Measurements from ENCODE around the gene PHC2.

Gene PHC2

DNA sequence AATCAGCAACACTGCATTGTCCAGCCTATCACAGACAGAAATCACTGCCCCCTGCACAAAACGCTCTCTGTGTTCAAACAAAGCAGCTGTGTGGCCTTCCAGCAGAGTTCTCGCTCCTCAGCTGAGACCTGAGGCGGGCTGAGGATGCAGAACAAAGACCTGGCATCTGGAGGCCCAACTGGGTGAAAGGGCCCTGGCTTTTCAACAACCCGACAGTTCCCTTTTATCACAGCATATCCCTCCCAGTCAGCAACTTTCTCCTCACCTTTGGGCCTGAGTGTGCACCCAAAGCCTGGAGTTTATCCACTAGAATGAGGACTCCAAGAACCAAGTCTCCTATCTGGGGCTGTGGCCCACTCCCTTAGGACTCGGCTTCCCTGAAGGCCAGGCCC lies 67.4 kb downstream of the PHC2 start:
- H3K4me3 ChIP-seq (IDR thresholded peaks at IDR 0.05; ENCODE audit: insufficient read depth, low read depth, low read length), result no peak overlapping the region
- H3K9ac ChIP-seq, result no peak overlapping the region
- no peak overlapping the region for H3K27ac ChIP-seq

DNA sequence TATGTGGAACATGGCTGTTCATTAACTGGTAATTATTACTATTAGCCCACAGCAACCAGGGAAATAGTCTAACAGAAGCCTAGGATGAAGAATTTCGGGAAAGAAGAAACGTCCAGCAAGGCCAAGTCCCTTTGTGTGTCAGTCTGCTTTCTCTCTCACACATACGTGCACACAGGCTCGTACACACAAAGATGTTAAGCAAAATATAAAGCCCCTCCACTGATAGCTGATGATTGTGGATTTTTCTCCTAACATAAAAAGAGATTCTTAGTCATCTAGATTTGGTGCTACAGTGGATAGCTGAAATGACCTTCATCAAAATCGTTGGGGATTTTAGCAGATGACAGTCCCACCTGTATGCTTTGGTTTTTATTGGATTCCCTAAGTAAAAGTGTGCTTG lies 67.9 kb downstream of the PHC2 start:
- Histone ChIP-seq H3K27ac (no peak overlapping the region), H2AFZ (ENCODE audit: low read depth) (no peak overlapping the region), H3K4me1 (ENCODE audit: low read depth, poor library complexity, severe bottlenecking) (peaks cover 11% of the 10 kb centered on the region), H3K79me2 (ENCODE audit: insufficient read depth, low read depth) (no peaks in the 10 kb centered on the region), H3K4me3 (IDR thresholded peaks at IDR 0.05; ENCODE audit: insufficient read depth, low read depth, low read length) (no peak overlapping the region), H4K20me1 (ENCODE audit: insufficient read depth) (no peaks in the 10 kb centered on the region), H3K9ac (no peak overlapping the region), H3K27me3 (ENCODE audit: insufficient read depth, low read depth) (no peaks in the 10 kb centered on the region), H3K4me2 (no peak overlapping the region), H3K36me3 (ENCODE audit: insufficient read depth) (no peaks in the 10 kb centered on the region)
- TF ChIP-seq CTCF (conservative IDR thresholded peaks at IDR 0.05; ENCODE audit: low read depth, low read length), result no peak

More for the DNA sequence above, 67.4 kb downstream of the PHC2 start:
- Histone ChIP-seq H3K4me2 (no peak overlapping the region), H3K36me3 (ENCODE audit: insufficient read depth) (no peaks in the 10 kb centered on the region), H3K27me3 (ENCODE audit: insufficient read depth, low read depth) (no peaks in the 10 kb centered on the region), H3K79me2 (ENCODE audit: insufficient read depth, low read depth) (no peaks in the 10 kb centered on the region), H2AFZ (ENCODE audit: low read depth) (no peak overlapping the region), H4K20me1 (ENCODE audit: insufficient read depth) (no peaks in the 10 kb centered on the region), H3K4me1 (ENCODE audit: low read depth, poor library complexity, severe bottlenecking) (peaks cover 11% of the 10 kb centered on the region)
- no peak for TF ChIP-seq CTCF (conservative IDR thresholded peaks at IDR 0.05; ENCODE audit: low read depth, low read length)

DNA sequence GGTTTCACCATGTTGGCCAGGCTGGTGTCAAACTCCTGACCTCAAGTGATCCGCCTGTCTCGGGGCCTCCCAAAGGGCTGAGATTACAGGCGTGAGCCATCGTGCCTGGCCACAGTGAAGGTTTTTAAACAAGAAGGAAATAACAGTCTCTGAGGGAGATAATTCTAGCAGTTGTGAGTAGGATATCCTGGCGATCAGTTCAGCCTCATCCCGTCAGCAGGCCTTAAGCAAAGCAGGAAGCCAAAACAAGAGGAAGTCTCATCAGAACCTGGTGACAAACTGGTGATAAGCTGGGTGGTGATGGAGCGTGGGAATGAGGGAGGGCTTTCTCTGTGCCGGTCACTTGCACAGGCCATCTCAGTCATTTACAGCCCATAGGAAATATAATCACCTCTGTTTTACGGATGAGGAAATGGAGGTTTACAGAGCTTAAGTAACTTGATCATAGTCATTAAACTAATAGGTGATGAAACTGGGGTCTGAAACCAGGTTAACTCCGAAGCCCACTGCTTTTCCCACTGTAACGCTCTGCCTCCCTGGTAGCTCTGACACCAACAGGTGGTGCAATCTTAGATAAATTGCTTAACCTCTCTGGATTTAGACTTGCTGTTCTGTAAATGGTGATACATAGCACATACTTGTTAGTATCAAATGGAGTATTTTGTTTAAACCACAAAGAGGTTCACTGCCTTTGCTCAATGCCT lies 69.2 kb downstream of the PHC2 start:
- no peak overlapping the region for H3K27ac ChIP-seq
- H3K4me3 ChIP-seq (IDR thresholded peaks at IDR 0.05; ENCODE audit: insufficient read depth, low read depth, low read length), result no peak overlapping the region
- H3K27me3 ChIP-seq (ENCODE audit: insufficient read depth, low read depth), result no peaks in the 10 kb centered on the region
- no peaks in the 10 kb centered on the region for H3K79me2 ChIP-seq (ENCODE audit: insufficient read depth, low read depth)
- H3K4me2 ChIP-seq, result no peak overlapping the region
- no peak overlapping the region for H3K9ac ChIP-seq
- H4K20me1 ChIP-seq (ENCODE audit: insufficient read depth), result no peaks in the 10 kb centered on the region
- TF ChIP-seq CTCF (conservative IDR thresholded peaks at IDR 0.05; ENCODE audit: low read depth, low read length), result no peak
- peaks cover 8% of the 10 kb centered on the region for H3K4me1 ChIP-seq (ENCODE audit: low read depth, poor library complexity, severe bottlenecking)
- no peak overlapping the region for H2AFZ ChIP-seq (ENCODE audit: low read depth)
- H3K36me3 ChIP-seq (ENCODE audit: insufficient read depth), result no peaks in the 10 kb centered on the region

- H3K9ac ChIP-seq, result no peak overlapping the region
- H3K27ac ChIP-seq, result no peak overlapping the region
- no peaks in the 10 kb centered on the region for H4K20me1 ChIP-seq (ENCODE audit: insufficient read depth)
- no peak overlapping the region for H2AFZ ChIP-seq (ENCODE audit: low read depth)
- no peak for TF ChIP-seq CTCF (conservative IDR thresholded peaks at IDR 0.05; ENCODE audit: low read depth, low read length)
- no peaks in the 10 kb centered on the region for H3K36me3 ChIP-seq (ENCODE audit: insufficient read depth)
- H3K4me3 ChIP-seq (IDR thresholded peaks at IDR 0.05; ENCODE audit: insufficient read depth, low read depth, low read length), result no peak overlapping the region
- peaks cover 2% of the 10 kb centered on the region for H3K4me1 ChIP-seq (ENCODE audit: low read depth, poor library complexity, severe bottlenecking)
- H3K79me2 ChIP-seq (ENCODE audit: insufficient read depth, low read depth), result no peaks in the 10 kb centered on the region
- no peak overlapping the region for H3K4me2 ChIP-seq
- H3K27me3 ChIP-seq (ENCODE audit: insufficient read depth, low read depth), result no peaks in the 10 kb centered on the region
Measured at GRCh38 chr1:33360367-33360766, 70.5 kb downstream of the PHC2 start.

Measured in KMS-11 (cell line).